GM12892 (cell line): ENCODE results near the gene MGA.

ENCODE experiments used
- POLR2A ChIP-seq: IDR thresholded peaks from 2 replicates; pipeline ENCODE4 v1.6.1; 2011; ENCODE audit warnings: low read depth, low read length, control low read depth
- POLR2AphosphoS5 ChIP-seq: IDR thresholded peaks from 2 replicates; pipeline ENCODE4 v1.6.1; 2011; ENCODE audit warnings: low read depth, low read length, control low read depth

DNA sequence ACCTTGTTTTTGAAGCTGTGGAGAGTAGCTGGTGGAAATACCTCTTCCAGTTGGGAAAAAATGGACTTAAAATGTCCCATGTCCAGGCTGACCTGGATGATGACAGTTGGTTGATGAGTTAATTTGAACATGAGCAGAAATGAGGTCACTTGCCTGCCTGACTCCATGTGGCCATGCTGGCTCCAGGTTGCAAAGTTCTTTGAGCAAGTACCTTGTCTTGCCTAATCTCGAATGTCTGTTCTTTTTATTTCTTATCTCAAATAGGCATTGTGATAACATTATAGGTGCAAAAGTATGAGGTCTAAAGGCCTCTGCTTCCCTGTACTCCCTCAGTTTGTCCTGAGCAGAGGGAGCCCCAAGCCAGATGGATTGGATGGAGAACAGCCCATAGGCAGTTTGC is 123.1 kb downstream of the MGA start:
- TF ChIP-seq POLR2A (no peak), POLR2AphosphoS5 (no peak)
